Vagina (tissue), 2 donors: ENCODE measurements around the gene SATL1. TPM values are rescaled to one million over a fixed set of nuclear protein-coding genes. Genes with fewer than 3 reads are reported as not detected.

Source experiments
- DNase-seq, 2 donors: peaks; one replicate each; pipeline ENCODE4 v3.0.0-alpha.2; 2017; ENCODE audit errors: extremely low spot score in 2 of 2
- H3K27ac ChIP-seq: fragments of 200-600 bp; sonication (generic); one replicate; pipeline ENCODE4 v1.5.1; 2019
- H3K27me3 ChIP-seq: fragments of 200-600 bp; sonication (generic); one replicate; pipeline ENCODE4 v1.5.1; 2019
- H3K36me3 ChIP-seq, 2 donors: fragments of 200-600 bp; sonication (generic); one replicate each; pipeline ENCODE4 v1.5.1; 2017 to 2019
- H3K4me1 ChIP-seq: fragments of 200-600 bp; sonication (generic); one replicate; pipeline ENCODE4 v1.5.1; 2019
- H3K4me3 ChIP-seq, 2 donors: fragments of 200-600 bp; sonication (generic); 1 replicate in 1 of 2; 2 replicates in 1 of 2; pipeline ENCODE4 v1.5.1; 2016 to 2019
- H3K9me3 ChIP-seq: fragments of 200-600 bp; sonication (generic); one replicate; pipeline ENCODE4 v1.5.1; 2019
- CTCF ChIP-seq, 3 experiments: fragments of 450-650 bp in 2 of 3; fragments of 200-600 bp in 1 of 3; sonication (generic) in 1 of 3; IDR thresholded peaks; one replicate each; pipeline ENCODE4 v1.5.1; 2017 to 2019; ENCODE audit warnings: antibody characterized with exemption in 3 of 3, mild to moderate bottlenecking in 2 of 3, moderate library complexity in 2 of 3
- POLR2A ChIP-seq, 2 donors: fragments of 450-650 bp; IDR thresholded peaks; one replicate each; pipeline ENCODE4 v1.6.1; 2017; ENCODE audit warnings: antibody characterized with exemption in 2 of 2, mild to moderate bottlenecking in 2 of 2, moderate library complexity in 2 of 2
- POLR2AphosphoS5 ChIP-seq, 2 donors: sonication (generic); formaldehyde crosslinking; IDR thresholded peaks; one replicate each; pipeline ENCODE4 v1.9.0; 2017; ENCODE audit warnings: antibody characterized with exemption in 2 of 2, mild to moderate bottlenecking in 2 of 2, low read depth in 1 of 2; ENCODE audit not compliant: insufficient read depth in 1 of 2
- intact Hi-C: fragments of 100-400 bp; cut with DNase I; formaldehyde crosslinking; loops from one replicate; pipeline ENCODE4 v1.15.1; 2023
- total RNA-seq: library from RNA; depleted of rRNA; stranded (reverse); fragments of >200 nt; gene quantifications from one replicate; pipeline ENCODE4 v1.2.3, GENCODE V29; 2016

SATL1 gene
- total RNA-seq, 1 donor from 2014 or later, result not detected

- TF ChIP-seq POLR2A (IDR thresholded peaks at IDR 0.05) (no peak), CTCF (IDR thresholded peaks at IDR 0.05) (no peak), POLR2AphosphoS5 (IDR thresholded peaks at IDR 0.05; ENCODE audit: insufficient read depth in 1 of 2, low read depth in 1 of 2) (no peak)
- H3K4me3 ChIP-seq, result no peak overlapping the region
Measured at GRCh38 chrX:85065512-85066198, 177.9 kb downstream of the SATL1 start.

GRCh38 chrX:85052636-85053343, 190.8 kb downstream of the SATL1 start:
- H3K27ac ChIP-seq, result no peak overlapping the region

More at GRCh38 chrX:85065512-85066198, 177.9 kb downstream of the SATL1 start:
- no peaks in the 10 kb centered on the region for H3K9me3 ChIP-seq
- DNase-seq, result no peak
- H3K4me1 ChIP-seq, result no peaks in the 10 kb centered on the region
- H3K27me3 ChIP-seq, result no peaks in the 10 kb centered on the region
- H3K27ac ChIP-seq, result no peak overlapping the region
- no peaks in the 10 kb centered on the region for H3K36me3 ChIP-seq
- intact Hi-C loops, result no loop called here

GRCh38 chrX:85052205-85052604, 191.4 kb downstream of the SATL1 start:
- no peaks in the 10 kb centered on the region for H3K9me3 ChIP-seq
- TF ChIP-seq CTCF (IDR thresholded peaks at IDR 0.05) (no peak), POLR2AphosphoS5 (IDR thresholded peaks at IDR 0.05; ENCODE audit: insufficient read depth in 1 of 2, low read depth in 1 of 2) (no peak), POLR2A (IDR thresholded peaks at IDR 0.05) (no peak)
- H3K4me3 ChIP-seq, result no peak overlapping the region
- H3K4me1 ChIP-seq, result no peaks in the 10 kb centered on the region
- intact Hi-C loops, result no loop called here
- H3K27me3 ChIP-seq, result no peaks in the 10 kb centered on the region
- H3K27ac ChIP-seq, result no peak overlapping the region
- DNase-seq, result no peak
- no peaks in the 10 kb centered on the region for H3K36me3 ChIP-seq

More at GRCh38 chrX:85052636-85053343, 190.8 kb downstream of the SATL1 start:
- Histone ChIP-seq H3K4me1 (no peaks in the 10 kb centered on the region), H3K27me3 (no peaks in the 10 kb centered on the region), H3K9me3 (no peaks in the 10 kb centered on the region), H3K36me3 (no peaks in the 10 kb centered on the region), H3K4me3 (no peak overlapping the region)
- DNase-seq, result no peak
- TF ChIP-seq POLR2A (IDR thresholded peaks at IDR 0.05) (no peak), POLR2AphosphoS5 (IDR thresholded peaks at IDR 0.05; ENCODE audit: insufficient read depth in 1 of 2, low read depth in 1 of 2) (no peak), CTCF (IDR thresholded peaks at IDR 0.05) (no peak)
- intact Hi-C loops, result no loop called here

- Histone ChIP-seq H3K4me3 (no peak overlapping the region), H3K4me1 (no peaks in the 10 kb centered on the region), H3K27me3 (no peaks in the 10 kb centered on the region), H3K9me3 (no peaks in the 10 kb centered on the region), H3K27ac (no peak overlapping the region), H3K36me3 (no peaks in the 10 kb centered on the region)
- intact Hi-C loops, result no loop called here
- no peak for DNase-seq
- TF ChIP-seq POLR2AphosphoS5 (IDR thresholded peaks at IDR 0.05; ENCODE audit: insufficient read depth in 1 of 2, low read depth in 1 of 2), result no peak
- TF ChIP-seq POLR2A (IDR thresholded peaks at IDR 0.05), result no peak
- no peak for TF ChIP-seq CTCF (IDR thresholded peaks at IDR 0.05)
Measured at GRCh38 chrX:85051627-85052026, 192.0 kb downstream of the SATL1 start.

Other genes with a start within 250 kb of the SATL1 start
- 9.3 TPM for gene APOOL, start 239.9 kb downstream of the SATL1 start, total RNA-seq
- gene ZNF711, start 212 bp upstream of the SATL1 start, total RNA-seq, result 2.2 TPM
- 18.7 TPM for gene POF1B, start 135.9 kb upstream of the SATL1 start, total RNA-seq